HepG2 (cell line): ENCODE results near the gene ANO9. TPM values are rescaled to one million over a fixed set of nuclear protein-coding genes. Genes with fewer than 3 reads are reported as not detected.

ENCODE experiments used
- ZNF407 ChIP-seq: sonication (generic); formaldehyde crosslinking; IDR thresholded peaks from one replicate; pipeline ENCODE4 v1.5.1; 2020; ENCODE audit warnings: mild to moderate bottlenecking, missing genetic modification reagents; ENCODE audit errors: not compliant biosample characterization
- ZNF589 ChIP-seq: sonication (generic); formaldehyde crosslinking; conservative IDR thresholded peaks from 2 replicates; pipeline ENCODE4 v1.8.0; 2022; ENCODE audit warnings: mild to moderate bottlenecking, moderate library complexity, missing genetic modification reagents
- polyA plus RNA-seq, 8 experiments: library from polyadenylated mRNA; depleted of rRNA in 3 of 8; stranded (reverse) in 7 of 8; unstranded in 1 of 8; fragments of >200 nt; fragmentation: Illumina TruSeq in 4 of 8; extraction: Trizol in 4 of 8; gene quantifications; 2 replicates each; pipeline versions ENCODE4 v1.2.1 to v1.2.3, GENCODE V29; 2011 to 2016; ENCODE audit warnings: low read depth in 4 of 8, missing spikeins in 1 of 8, mixed read lengths in 1 of 8; ENCODE audit not compliant: insufficient read depth in 1 of 8
- total RNA-seq, 5 experiments: library from RNA; depleted of rRNA; stranded (reverse); fragments of >200 nt; fragmentation: Illumina TruSeq; extraction: Trizol; gene quantifications; 2 replicates each; pipeline ENCODE4 v1.2.3, GENCODE V29; 2016; ENCODE audit warnings: low read depth in 1 of 5

ANO9 gene
- total and polyA plus RNA-seq, 2 of the 13 experiments (the other 11 are each of a cell fraction or from before 2014, with no cell fraction given) = 8.9 to 14.3 TPM

- TF ChIP-seq ZNF407 = no peak
- TF ChIP-seq ZNF589 (CRISPR knock-in tag) = no peak
Measured at GRCh38 chr11:446891-447290, 5.1 kb upstream of the ANO9 start (continued).
